Epithelial cell of proximal tubule (primary cell): Measurements from ENCODE around the gene GGT6. TPM values are rescaled to one million over a fixed set of nuclear protein-coding genes. Genes with fewer than 3 reads are reported as not detected.

Experiments used
- DNase-seq: peaks from one replicate; pipeline ENCODE4 v3.0.0-alpha.2; 2011; ENCODE audit warnings: low read depth
- H3K4me3 ChIP-seq: 2 replicates; pipeline ENCODE4 v1.5.1; 2011; ENCODE audit warnings: low read depth, mild to moderate bottlenecking, low read length
- CTCF ChIP-seq: conservative IDR thresholded peaks from 2 replicates; pipeline ENCODE4 v1.5.1; 2012; ENCODE audit warnings: low read depth, mild to moderate bottlenecking, low read length
- total RNA-seq: library from RNA; depleted of rRNA; stranded (reverse); fragments of >200 nt; gene quantifications from 2 replicates; pipeline ENCODE4 v1.2.3, GENCODE V29; 2015

Gene GGT6
- total RNA-seq, 1 donor from 2014 or later = 0.86 TPM

- no peak overlapping the region for H3K4me3 ChIP-seq
- no peak for DNase-seq
- no peak for TF ChIP-seq CTCF
Observed at GRCh38 chr17:4556996-4557395, 3.4 kb downstream of the GGT6 start.

GRCh38 chr17:4555873-4556759 is 4.3 kb downstream of the GGT6 start:
- TF ChIP-seq CTCF = no peak
- H3K4me3 ChIP-seq = peak overlapping the region; percentile 99
- no peak for DNase-seq

GRCh38 chr17:4554997-4555799 is 5.2 kb downstream of the GGT6 start, which contains the start of gene MYBBP1A:
Gene MYBBP1A, minus strand, starts transcription at chr17:4555384. Its CDS starts 60 bp downstream, at chr17:4555324.
- peak within 1 kb of the TSS; percentile 99 for H3K4me3 ChIP-seq
- no peak for TF ChIP-seq CTCF

GRCh38 chr17:4554441-4554996 is 5.9 kb downstream of the GGT6 start:
- no peak for DNase-seq

More at GRCh38 chr17:4554997-4555799, 5.2 kb downstream of the GGT6 start, which contains the start of gene MYBBP1A:
- DNase-seq = peak; percentile 52

GRCh38 chr17:4553669-4554068 is 6.7 kb downstream of the GGT6 start:
- no peak for TF ChIP-seq CTCF
- peak overlapping the region; percentile 99 for H3K4me3 ChIP-seq
- no peak for DNase-seq

More at GRCh38 chr17:4554441-4554996, 5.9 kb downstream of the GGT6 start:
- peak overlapping the region; percentile 99 for H3K4me3 ChIP-seq
- TF ChIP-seq CTCF = no peak

GRCh38 chr17:4551796-4552525 is 8.4 kb downstream of the GGT6 start:
- no peak for TF ChIP-seq CTCF
- no peak for DNase-seq
- no peak overlapping the region for H3K4me3 ChIP-seq
